HG03108 (cell line): Measurements from ENCODE around the gene NUAK1.

Experiments
- ATAC-seq: cut with Tn5 transposase; IDR thresholded peaks from one replicate; pipeline ENCODE4 v1.9.1; 2021; ENCODE audit warnings: moderate library complexity; ENCODE audit not compliant: unreplicated experiment

Gene NUAK1

DNA sequence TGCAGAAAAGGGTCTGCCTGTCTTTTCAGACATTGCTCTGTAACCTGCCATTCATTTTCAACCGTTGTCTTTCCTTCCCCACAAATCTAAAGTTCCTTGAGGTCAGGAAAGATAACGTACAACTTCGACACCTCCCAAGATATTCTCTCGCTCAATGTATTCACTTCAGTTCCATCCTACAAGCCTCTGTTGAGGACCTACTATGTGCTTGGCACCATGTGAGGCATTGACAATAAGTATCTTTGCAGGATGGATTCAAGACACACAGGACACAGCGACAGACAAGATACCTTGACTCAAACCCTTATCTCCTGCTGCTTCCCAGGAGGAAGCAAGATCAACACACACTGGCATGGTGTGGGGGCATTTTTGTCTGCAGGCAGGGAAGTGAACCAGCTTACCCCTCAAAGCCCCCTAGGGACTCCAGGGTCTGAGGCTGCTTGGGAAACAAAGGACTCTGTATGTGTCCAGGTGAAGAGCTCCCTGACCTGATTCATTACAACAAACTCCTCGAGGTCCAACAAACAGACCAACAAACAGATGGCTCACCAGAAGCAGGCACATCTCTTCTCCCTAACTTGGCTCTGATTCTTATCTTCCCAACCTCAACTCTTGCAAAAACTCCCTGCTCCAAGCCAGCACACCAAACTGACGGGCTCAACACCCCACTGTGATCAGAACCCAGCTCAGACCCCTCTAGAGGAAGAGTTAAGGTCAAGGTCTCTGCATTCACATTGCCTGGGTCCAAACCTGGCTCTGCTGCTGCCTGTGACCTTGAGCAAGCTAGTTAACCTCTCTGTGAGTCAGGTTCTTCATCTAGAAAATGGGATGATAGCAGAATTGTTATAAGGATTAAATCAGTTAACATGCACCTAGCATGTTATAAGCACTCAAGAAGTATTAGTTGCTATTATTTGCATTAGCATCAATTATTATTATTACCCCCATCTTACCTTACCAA, 6.3 kb downstream of the NUAK1 start:
- ATAC-seq: no peak

- ATAC-seq: no peak
These were observed 7.1 kb downstream of the NUAK1 start for GRCh38 chr12:106131676-106132075.

DNA sequence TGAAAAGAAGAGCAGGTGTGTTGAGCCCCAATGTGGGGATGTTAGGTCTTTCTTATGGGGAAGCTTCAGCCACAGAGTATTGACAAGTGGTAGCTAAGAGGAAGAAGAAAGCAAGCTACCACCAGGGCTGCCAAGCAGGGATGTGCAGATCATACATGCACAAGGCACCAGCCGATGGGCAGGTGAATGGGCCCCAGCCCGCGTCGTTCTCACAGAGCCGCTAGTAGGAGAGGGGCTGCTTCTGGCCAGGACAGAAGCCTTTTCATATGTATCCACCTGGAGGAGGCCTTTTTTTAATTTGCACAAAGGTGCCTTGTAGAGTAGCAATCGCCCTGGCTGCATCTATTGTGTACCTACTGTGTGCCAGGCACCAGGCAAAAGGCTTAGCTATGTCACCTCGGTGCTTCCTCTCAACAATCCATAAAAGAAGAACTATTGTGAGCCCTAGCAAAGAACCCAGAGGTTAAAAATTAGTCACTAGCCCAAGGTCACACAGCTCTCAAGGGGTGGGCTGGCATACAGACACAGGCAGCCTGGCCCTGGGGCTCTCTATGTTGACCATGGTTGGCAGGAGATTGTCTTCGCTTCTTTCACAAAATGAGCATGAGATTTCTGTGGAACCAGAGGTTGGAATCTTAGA, 8.2 kb downstream of the NUAK1 start:
- ATAC-seq: no peak

DNA sequence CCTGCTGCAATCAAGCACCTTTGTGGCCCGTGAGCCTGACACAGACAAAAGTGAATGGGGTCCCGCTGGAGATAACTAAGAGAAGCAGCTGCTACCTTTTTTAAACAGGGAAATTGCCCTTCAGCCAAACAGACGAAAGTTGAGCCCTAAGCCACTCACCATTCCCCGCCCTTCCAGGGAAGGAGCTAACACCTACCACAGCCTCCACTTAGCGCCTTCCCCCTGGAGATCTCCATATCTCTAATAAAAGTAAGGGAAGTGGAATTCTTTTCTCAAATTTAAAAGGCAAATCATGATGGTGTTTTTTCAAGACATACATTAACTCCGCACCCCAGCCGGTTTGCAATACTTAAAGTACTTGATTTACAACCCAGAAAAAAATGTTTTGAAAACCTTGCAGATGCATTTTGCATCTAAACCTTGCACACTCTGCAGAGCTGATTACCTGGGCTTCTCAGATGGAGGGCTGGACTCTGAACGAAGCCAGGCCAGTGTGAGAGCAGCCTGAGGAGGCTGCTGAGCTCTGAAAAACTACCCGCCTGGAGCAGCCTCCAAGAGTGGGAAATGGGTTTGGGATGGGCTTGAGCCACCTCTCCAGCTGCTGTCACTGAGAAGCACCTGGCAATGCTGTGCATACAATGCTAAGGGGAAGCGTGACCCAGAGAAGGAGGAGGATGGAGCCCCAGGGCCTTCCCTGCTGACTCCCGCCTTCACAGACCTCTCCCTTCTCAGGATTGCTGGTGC, 10.0 kb downstream of the NUAK1 start:
- ATAC-seq: no peak

GRCh38 chr12:106127338-106128126, 11.2 kb downstream of the NUAK1 start:
- no peak for ATAC-seq

DNA sequence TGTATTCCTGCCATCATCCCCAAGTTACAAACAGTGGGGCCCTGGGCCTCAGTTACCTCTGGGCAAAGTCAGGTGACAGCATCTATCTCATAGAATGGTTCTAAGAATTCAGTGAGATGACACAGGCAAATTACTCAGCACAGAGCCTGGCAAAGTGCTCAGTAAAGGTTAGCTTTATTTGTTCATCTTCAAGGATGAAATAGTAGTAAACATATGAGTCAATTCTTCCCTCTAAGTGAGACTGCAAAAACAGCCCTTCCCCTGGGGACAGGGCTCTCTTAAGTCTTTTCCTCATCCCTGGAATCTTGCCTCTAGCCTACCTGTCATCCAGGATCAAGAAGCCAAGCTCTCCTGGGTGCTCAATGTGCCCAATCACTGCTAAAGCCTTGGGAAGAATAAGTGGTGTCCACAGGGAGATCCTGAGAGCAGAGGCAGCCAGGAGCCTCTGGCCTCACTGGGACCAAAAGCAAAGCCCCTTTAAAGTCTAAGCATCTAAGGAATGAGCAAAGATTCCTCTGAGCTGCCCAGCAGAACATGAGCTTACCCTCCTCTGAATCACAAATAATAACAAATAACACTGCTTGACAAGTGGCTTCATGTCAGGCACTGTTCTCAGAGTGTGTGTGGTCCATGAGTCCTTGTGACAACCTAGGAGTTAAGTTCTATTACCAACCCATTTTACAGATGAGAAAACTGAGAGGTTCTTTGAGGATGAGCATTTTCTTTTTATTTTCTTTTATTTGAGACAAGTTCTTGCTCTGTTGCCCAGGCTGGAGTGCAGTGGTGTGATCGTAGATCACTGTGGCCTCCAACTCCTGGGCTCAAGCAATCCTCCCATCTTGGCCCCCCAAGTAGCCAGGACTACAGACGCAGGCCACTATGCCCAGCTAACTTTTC, 12.1 kb downstream of the NUAK1 start:
- no peak for ATAC-seq

GRCh38 chr12:106125351-106126095, 13.2 kb downstream of the NUAK1 start:
- no peak for ATAC-seq

- ATAC-seq: no peak
These were observed 15.1 kb downstream of the NUAK1 start for GRCh38 chr12:106123551-106124081.

- ATAC-seq: no peak
These were observed 15.6 kb downstream of the NUAK1 start for GRCh38 chr12:106123110-106123509.

- ATAC-seq: no peak
These were observed 16.8 kb downstream of the NUAK1 start for GRCh38 chr12:106122004-106122403.

GRCh38 chr12:106120519-106121105, 18.1 kb downstream of the NUAK1 start:
- no peak for ATAC-seq

DNA sequence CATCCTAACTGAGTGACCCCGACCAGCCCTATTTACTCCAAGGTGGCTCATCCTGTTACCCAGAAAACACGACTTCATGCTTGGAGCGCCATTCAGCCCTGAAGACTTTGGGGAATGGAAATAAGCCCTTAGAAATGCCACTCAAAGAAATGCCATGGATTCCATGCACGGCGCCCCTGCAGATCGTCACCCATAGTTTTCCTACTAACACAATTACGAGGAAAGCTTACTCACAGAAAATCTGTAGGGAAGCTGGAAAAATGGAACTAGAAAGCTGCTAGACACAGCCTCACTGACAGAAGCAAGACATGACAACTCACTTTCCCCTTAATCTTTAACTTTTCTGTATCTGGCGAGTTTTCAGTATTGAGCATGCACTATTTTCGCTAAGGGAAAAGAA, 19.5 kb downstream of the NUAK1 start:
- ATAC-seq: no peak

- ATAC-seq: no peak
These were observed 20.2 kb downstream of the NUAK1 start for GRCh38 chr12:106118381-106119130.

DNA sequence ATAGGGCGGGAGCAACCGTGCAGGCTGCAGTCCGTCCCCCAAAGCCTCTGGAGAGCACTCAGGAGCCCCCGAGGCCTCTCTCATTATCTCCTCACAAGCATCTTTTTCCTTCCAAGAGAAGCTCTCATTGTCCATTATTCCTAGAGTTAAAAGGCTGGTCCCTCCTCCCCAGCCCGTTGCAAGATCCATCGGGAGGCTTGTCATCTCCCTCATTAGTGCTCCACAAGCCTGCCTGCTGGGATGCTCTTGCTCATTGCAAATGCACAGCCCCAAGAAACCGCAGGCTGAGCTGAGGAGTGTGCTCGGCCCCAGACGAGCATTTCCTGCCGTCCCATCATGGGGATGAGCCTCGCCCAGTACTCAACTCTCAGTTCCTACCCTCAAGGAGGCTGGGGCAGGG, 23.3 kb downstream of the NUAK1 start:
- no peak for ATAC-seq

DNA sequence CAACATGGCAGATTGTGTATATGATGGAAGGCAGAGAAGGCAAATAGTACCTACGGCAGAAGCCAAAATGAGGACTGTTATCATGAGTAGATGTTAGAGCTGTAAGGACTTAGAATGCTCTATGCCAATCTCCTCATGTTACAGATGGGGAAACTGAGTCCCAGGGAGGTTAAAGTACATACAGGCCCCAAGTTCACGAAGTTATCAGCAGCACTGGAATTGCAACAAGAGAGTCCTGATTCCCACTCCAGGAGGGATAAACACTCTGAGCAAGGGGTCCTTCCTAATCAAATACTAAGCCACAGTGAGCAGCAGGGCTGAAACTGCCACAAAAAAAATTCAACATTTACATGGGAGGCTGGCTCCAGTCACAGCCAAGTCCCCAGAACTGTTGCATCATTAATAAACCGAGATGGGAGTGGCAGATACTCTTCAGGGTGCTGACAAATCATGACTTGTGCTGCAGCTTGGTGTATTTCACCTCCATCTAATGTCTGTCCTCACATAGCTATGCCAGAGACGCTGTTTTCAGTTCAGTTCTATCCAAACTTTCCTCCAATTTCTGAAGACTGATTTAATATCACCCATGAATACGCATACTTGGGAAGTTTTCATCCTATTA, 24.2 kb downstream of the NUAK1 start:
- no peak for ATAC-seq

DNA sequence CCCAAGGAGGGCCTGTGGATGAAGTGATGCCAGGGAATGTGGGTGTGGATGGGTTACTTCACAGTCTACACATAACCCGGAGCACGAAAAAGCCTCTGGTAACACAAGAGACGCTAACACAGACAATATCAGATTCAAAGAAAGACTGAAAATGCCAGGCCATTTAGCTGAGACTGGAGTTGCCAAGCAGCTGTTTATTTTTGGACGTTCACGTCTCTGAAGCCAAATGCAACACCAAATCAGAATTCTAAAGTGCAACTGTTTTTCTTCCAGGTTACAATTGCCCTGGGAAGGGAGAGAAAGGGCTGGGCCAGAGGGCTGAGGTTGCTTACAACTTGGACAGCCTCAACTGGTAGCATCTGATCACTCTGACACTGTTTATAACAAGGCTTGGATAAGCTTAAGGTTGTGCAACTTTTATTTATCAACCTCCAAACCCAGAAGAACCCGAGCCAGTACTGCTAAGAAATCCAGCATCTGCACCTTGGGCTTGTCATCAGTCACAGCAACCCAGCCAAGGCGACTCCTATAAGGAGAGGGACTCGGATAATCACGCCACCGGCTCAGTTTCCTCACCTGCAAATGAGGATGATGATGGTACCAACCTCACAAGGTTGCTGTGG, 24.8 kb downstream of the NUAK1 start:
- ATAC-seq: no peak

DNA sequence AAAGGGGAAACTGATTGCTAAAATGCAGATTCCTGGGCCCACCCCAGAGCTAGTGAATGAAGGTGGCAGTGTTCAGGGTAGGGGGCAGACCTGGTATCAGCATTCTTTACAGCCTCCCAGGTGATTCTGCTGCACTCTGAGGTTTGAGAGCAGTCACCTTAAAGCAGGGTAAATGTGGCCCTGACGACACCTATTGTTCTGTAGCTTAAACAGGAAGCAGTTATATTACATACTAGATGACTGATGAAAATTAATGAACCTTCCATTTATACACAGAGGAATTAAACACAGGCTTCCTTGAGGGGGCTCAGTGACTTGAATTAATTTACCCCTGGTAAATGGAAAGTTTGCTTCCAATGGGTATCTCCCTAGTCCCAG, 25.3 kb downstream of the NUAK1 start:
- no peak for ATAC-seq
